ENCODE results near the gene MACF1.

- TF ChIP-seq CTCF (IDR thresholded peaks at IDR 0.05), result no peak
- TF ChIP-seq EP300 (IDR thresholded peaks at IDR 0.05), result no peak
- no peak for TF ChIP-seq POLR2A (IDR thresholded peaks at IDR 0.05)
- no peak for TF ChIP-seq POLR2AphosphoS5 (IDR thresholded peaks at IDR 0.05)
Observed at GRCh38 chr1:39376656-39377055, 172.2 kb downstream of the MACF1 start.
